Trophoblast cell (in vitro differentiated cells and primary cell): ENCODE results near the gene KRT39.

ENCODE experiments used
- DNase-seq, 2 donors: peaks; one replicate each; pipeline ENCODE4 v3.0.0-alpha.2; 2016
- H2AFZ ChIP-seq: 2 replicates; pipeline ENCODE4 v1.6.1; 2013; ENCODE audit warnings: low read length, moderate library complexity, mild to moderate bottlenecking; ENCODE audit not compliant: insufficient read depth, poor library complexity
- H2AK5ac ChIP-seq: 2 replicates; pipeline ENCODE4 v1.6.1; 2013; ENCODE audit warnings: mild to moderate bottlenecking, low read length
- H2BK120ac ChIP-seq: 2 replicates; pipeline ENCODE4 v1.6.1; 2013; ENCODE audit warnings: low read length, mild to moderate bottlenecking, moderate library complexity; ENCODE audit not compliant: insufficient read depth, poor library complexity
- H2BK12ac ChIP-seq: 2 replicates; pipeline ENCODE4 v1.6.1; 2013; ENCODE audit warnings: mild to moderate bottlenecking, low read length, moderate library complexity
- H2BK5ac ChIP-seq: 2 replicates; pipeline ENCODE4 v1.6.1; 2013; ENCODE audit warnings: low read length, low read depth, moderate library complexity, mild to moderate bottlenecking; ENCODE audit not compliant: poor library complexity
- H3K14ac ChIP-seq: 2 replicates; pipeline ENCODE4 v1.6.1; 2013; ENCODE audit warnings: mild to moderate bottlenecking, low read length
- H3K18ac ChIP-seq: 2 replicates; pipeline ENCODE4 v1.6.1; 2013; ENCODE audit warnings: mild to moderate bottlenecking, low read length
- H3K23ac ChIP-seq: 2 replicates; pipeline ENCODE4 v1.6.1; 2013; ENCODE audit warnings: low read length
- H3K27ac ChIP-seq: 2 replicates; pipeline ENCODE4 v1.5.1; 2013; ENCODE audit warnings: low read depth, mild to moderate bottlenecking, inconsistent platforms, low read length, moderate library complexity
- H3K27me3 ChIP-seq: 2 replicates; pipeline ENCODE4 v1.6.1; 2013; ENCODE audit warnings: inconsistent platforms, mild to moderate bottlenecking, low read length, moderate library complexity; ENCODE audit not compliant: insufficient read depth
- H3K36me3 ChIP-seq, 2 experiments: 1 replicate in 1 of 2; 2 replicates in 1 of 2; pipeline ENCODE4 v1.6.1; 2013; ENCODE audit warnings: low read length in 2 of 2, mild to moderate bottlenecking in 2 of 2, moderate library complexity in 1 of 2; ENCODE audit not compliant: insufficient read depth in 2 of 2, control insufficient read depth in 1 of 2
- H3K4ac ChIP-seq: 2 replicates; pipeline ENCODE4 v1.6.1; 2013; ENCODE audit warnings: low read depth, mild to moderate bottlenecking, low read length, moderate library complexity
- H3K4me1 ChIP-seq, 2 experiments: 1 replicate in 1 of 2; 2 replicates in 1 of 2; pipeline ENCODE4 v1.6.1; 2013; ENCODE audit warnings: low read length in 2 of 2, mild to moderate bottlenecking in 2 of 2, moderate library complexity in 1 of 2; ENCODE audit not compliant: insufficient read depth in 2 of 2, control insufficient read depth in 1 of 2
- H3K4me2 ChIP-seq: 2 replicates; pipeline ENCODE4 v1.6.1; 2013; ENCODE audit warnings: inconsistent platforms, mild to moderate bottlenecking, low read length, moderate library complexity
- H3K4me3 ChIP-seq: 2 replicates; pipeline ENCODE4 v1.5.1; 2013; ENCODE audit warnings: mild to moderate bottlenecking, low read depth, low read length, inconsistent platforms
- H3K79me1 ChIP-seq: one replicate; pipeline ENCODE4 v1.6.1; 2013; ENCODE audit warnings: low read length
- H3K79me2 ChIP-seq: 2 replicates; pipeline ENCODE4 v1.6.1; 2013; ENCODE audit warnings: low read length, mild to moderate bottlenecking; ENCODE audit not compliant: control insufficient read depth, insufficient read depth, poor library complexity
- H3K9ac ChIP-seq: 2 replicates; pipeline ENCODE4 v1.6.1; 2013; ENCODE audit warnings: mild to moderate bottlenecking, low read length
- H3K9me3 ChIP-seq: 2 replicates; pipeline ENCODE4 v1.6.1; 2013; ENCODE audit warnings: low read depth, mild to moderate bottlenecking, control low read depth, inconsistent platforms, low read length; ENCODE audit not compliant: insufficient read depth
- H4K12ac ChIP-seq: 2 replicates; pipeline ENCODE4 v1.6.1; 2013; ENCODE audit warnings: low read depth, mild to moderate bottlenecking, low read length, moderate library complexity
- H4K8ac ChIP-seq: 2 replicates; pipeline ENCODE4 v1.6.1; 2013; ENCODE audit warnings: low read depth, mild to moderate bottlenecking, low read length, moderate library complexity
- H4K91ac ChIP-seq: one replicate; pipeline ENCODE4 v1.6.1; 2013; ENCODE audit warnings: low read depth, mild to moderate bottlenecking, low read length, moderate library complexity
- WGBS: extraction: QIAGEN DNeasy Blood & Tissue Kit; methylation state at CpG from one replicate; pipeline ENCODE4 v1.1.7; 2013; ENCODE audit warnings: missing lambda C conversion rate; ENCODE audit not compliant: insufficient read length, insufficient coverage; ENCODE audit errors: extremely low coverage; 5-methylcytosine and 5-hydroxymethylcytosine counted together

Gene KRT39

GRCh38 chr17:41012326-41013120 is 45.8 kb upstream of the KRT39 start:
- H3K4me3 ChIP-seq: no peak overlapping the region
- no CpG with 5 or more reads among the region's 6 CpGs for WGBS
- H3K4me1 ChIP-seq: peaks cover 4% of the 10 kb centered on the region in 2 experiments
- no peak overlapping the region for H3K18ac ChIP-seq
- H3K4me2 ChIP-seq: no peak overlapping the region
- no peak overlapping the region for H3K23ac ChIP-seq
- H2AFZ ChIP-seq: no peak overlapping the region
- no peak overlapping the region for H2BK120ac ChIP-seq
- no peak overlapping the region for H2AK5ac ChIP-seq
- H3K36me3 ChIP-seq: no peaks in the 10 kb centered on the region
- no peaks in the 10 kb centered on the region for H3K27me3 ChIP-seq
- no peak overlapping the region for H2BK12ac ChIP-seq
- H3K14ac ChIP-seq: no peak overlapping the region
- H4K12ac ChIP-seq: no peak overlapping the region
- H4K91ac ChIP-seq: no peak overlapping the region
- no peak overlapping the region for H2BK5ac ChIP-seq
- DNase-seq: no peak
- H3K9ac ChIP-seq: no peak overlapping the region
- no peak overlapping the region for H3K27ac ChIP-seq
- peaks cover 2% of the 10 kb centered on the region for H3K79me1 ChIP-seq
- no peaks in the 10 kb centered on the region for H3K9me3 ChIP-seq
- no peaks in the 10 kb centered on the region for H3K79me2 ChIP-seq
- H4K8ac ChIP-seq: no peak overlapping the region
- H3K4ac ChIP-seq: no peak overlapping the region

DNA sequence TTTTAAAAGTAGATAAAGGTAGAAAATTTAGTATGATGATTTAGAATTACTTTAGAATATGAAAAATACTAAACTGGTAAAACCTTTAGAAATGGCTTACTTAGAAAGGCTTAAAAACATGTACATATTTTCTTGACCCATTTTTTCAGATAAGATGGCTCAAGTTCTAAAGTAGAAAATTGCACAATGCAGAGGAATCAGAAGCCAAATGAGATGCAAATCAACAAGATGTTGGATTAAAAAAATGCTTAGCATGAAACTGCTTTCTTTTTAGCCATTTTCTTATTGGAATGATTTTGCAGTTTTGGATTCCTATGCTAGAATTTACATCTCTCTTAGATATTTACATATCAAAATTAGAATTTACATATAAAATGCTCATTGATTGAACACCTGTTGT is 43.7 kb upstream of the KRT39 start:
- H3K27me3 ChIP-seq: no peaks in the 10 kb centered on the region
- no peak overlapping the region for H3K14ac ChIP-seq
- no peak overlapping the region for H3K27ac ChIP-seq
- DNase-seq: no peak
- H3K4me2 ChIP-seq: no peak overlapping the region
- no peak overlapping the region for H3K23ac ChIP-seq
- no peaks in the 10 kb centered on the region for H3K79me2 ChIP-seq
- no peak overlapping the region for H3K4ac ChIP-seq
- H2AFZ ChIP-seq: no peak overlapping the region
- H4K12ac ChIP-seq: no peak overlapping the region
- H2BK120ac ChIP-seq: no peak overlapping the region
- H3K4me1 ChIP-seq: peaks cover 4% of the 10 kb centered on the region in 2 experiments
- H3K9me3 ChIP-seq: no peaks in the 10 kb centered on the region
- H3K79me1 ChIP-seq: peaks cover 2% of the 10 kb centered on the region
- no peak overlapping the region for H2AK5ac ChIP-seq
- H3K36me3 ChIP-seq: no peaks in the 10 kb centered on the region
- H2BK12ac ChIP-seq: no peak overlapping the region
- no peak overlapping the region for H3K18ac ChIP-seq
- H4K8ac ChIP-seq: no peak overlapping the region
- no peak overlapping the region for H4K91ac ChIP-seq
- no peak overlapping the region for H2BK5ac ChIP-seq
- no peak overlapping the region for H3K4me3 ChIP-seq
- no peak overlapping the region for H3K9ac ChIP-seq

DNA sequence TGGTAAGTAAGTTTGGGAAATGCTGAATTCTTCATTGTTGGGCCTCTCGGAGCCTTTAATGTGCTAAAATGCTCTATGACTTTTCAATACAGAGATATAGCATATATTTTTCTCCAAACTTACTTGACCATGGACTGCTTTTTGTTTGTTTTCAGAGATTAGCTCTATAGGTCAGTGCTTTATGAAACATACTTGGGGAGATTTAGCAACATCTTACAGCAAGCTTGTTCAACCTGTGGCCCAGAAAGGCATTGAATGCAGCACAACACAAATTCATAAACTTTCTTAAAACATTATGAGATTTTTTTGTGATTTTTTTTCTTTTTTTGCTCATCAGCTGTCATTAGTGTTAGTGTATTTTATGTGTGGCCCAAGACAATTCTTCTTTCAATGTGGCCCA is 43.2 kb upstream of the KRT39 start:
- Histone ChIP-seq H4K8ac (no peak overlapping the region), H3K4me2 (no peak overlapping the region), H3K36me3 (no peaks in the 10 kb centered on the region), H3K9me3 (no peaks in the 10 kb centered on the region), H3K14ac (no peak overlapping the region), H3K79me2 (no peaks in the 10 kb centered on the region), H2AK5ac (no peak overlapping the region), H3K4ac (no peak overlapping the region), H4K91ac (no peak overlapping the region), H3K27ac (no peak overlapping the region), H3K23ac (no peak overlapping the region), H2BK5ac (no peak overlapping the region), H3K9ac (no peak overlapping the region), H2BK12ac (no peak overlapping the region), H4K12ac (no peak overlapping the region), H2AFZ (no peak overlapping the region), H3K18ac (no peak overlapping the region), H2BK120ac (no peak overlapping the region), H3K79me1 (peaks cover 2% of the 10 kb centered on the region), H3K27me3 (no peaks in the 10 kb centered on the region), H3K4me1 (peaks cover 4% of the 10 kb centered on the region in 2 experiments), H3K4me3 (no peak overlapping the region)
- DNase-seq: no peak
- WGBS: no CpG with 5 or more reads among the region's 1 CpG

GRCh38 chr17:41009301-41009760 is 42.6 kb upstream of the KRT39 start:
- H4K12ac ChIP-seq: no peak overlapping the region

More at GRCh38 chr17:41009301-41009760, 42.6 kb upstream of the KRT39 start:
- no peak overlapping the region for H3K14ac ChIP-seq
- no peak overlapping the region for H2AFZ ChIP-seq
- no peak overlapping the region for H3K4ac ChIP-seq
- no peak overlapping the region for H2BK120ac ChIP-seq
- WGBS: no CpG with 5 or more reads among the region's 4 CpGs
- no peaks in the 10 kb centered on the region for H3K9me3 ChIP-seq
- no peaks in the 10 kb centered on the region for H3K27me3 ChIP-seq
- no peak overlapping the region for H3K27ac ChIP-seq
- H3K4me1 ChIP-seq: peaks cover 4% of the 10 kb centered on the region in 2 experiments
- H2BK5ac ChIP-seq: no peak overlapping the region
- H3K9ac ChIP-seq: no peak overlapping the region
- peak in 1 of 2 donors; percentile 40 for DNase-seq
- no peak overlapping the region for H3K23ac ChIP-seq
- no peaks in the 10 kb centered on the region for H3K79me2 ChIP-seq
- H4K91ac ChIP-seq: no peak overlapping the region
- H3K4me2 ChIP-seq: no peak overlapping the region
- no peak overlapping the region for H4K8ac ChIP-seq
- H2AK5ac ChIP-seq: no peak overlapping the region
- no peak overlapping the region for H3K4me3 ChIP-seq
- no peaks in the 10 kb centered on the region for H3K36me3 ChIP-seq
- no peak overlapping the region for H3K18ac ChIP-seq
- H3K79me1 ChIP-seq: peaks cover 2% of the 10 kb centered on the region
- H2BK12ac ChIP-seq: no peak overlapping the region
